Measurements from ENCODE around the gene DGAT2.

The DGAT2 gene

GRCh38 chr11:75840522-75840921, 71.9 kb downstream of the DGAT2 start:
- TF ChIP-seq, protein P1, sequence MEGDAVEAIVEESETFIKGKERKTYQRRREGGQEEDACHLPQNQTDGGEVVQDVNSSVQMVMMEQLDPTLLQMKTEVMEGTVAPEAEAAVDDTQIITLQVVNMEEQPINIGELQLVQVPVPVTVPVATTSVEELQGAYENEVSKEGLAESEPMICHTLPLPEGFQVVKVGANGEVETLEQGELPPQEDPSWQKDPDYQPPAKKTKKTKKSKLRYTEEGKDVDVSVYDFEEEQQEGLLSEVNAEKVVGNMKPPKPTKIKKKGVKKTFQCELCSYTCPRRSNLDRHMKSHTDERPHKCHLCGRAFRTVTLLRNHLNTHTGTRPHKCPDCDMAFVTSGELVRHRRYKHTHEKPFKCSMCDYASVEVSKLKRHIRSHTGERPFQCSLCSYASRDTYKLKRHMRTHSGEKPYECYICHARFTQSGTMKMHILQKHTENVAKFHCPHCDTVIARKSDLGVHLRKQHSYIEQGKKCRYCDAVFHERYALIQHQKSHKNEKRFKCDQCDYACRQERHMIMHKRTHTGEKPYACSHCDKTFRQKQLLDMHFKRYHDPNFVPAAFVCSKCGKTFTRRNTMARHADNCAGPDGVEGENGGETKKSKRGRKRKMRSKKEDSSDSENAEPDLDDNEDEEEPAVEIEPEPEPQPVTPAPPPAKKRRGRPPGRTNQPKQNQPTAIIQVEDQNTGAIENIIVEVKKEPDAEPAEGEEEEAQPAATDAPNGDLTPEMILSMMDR (conservative IDR thresholded peaks at IDR 0.05): no peak
- no peak overlapping the region for H3K27ac ChIP-seq

DNA sequence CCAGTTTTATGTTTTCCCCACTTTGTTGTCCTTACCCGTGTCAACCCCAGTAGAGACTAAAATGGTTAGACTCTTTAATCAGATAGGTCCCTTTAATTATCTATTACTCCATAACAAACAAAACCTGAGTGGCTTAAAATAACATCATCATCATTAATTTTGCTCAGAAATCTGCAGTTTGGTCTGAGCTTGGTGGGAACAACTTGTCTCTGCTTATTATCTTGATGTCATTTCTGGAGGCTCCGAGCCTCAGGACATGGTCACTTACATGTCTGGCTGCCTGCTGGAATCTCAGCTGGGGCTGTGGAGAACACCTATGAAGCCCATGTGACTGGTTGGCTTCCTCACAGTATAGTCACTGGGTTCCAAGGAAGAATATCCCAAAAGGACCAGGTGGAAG, 73.2 kb downstream of the DGAT2 start:
- TF ChIP-seq, protein P1 (conservative IDR thresholded peaks at IDR 0.05): no peak
- TF ChIP-seq ZFX (IDR thresholded peaks at IDR 0.05): no peak
- H3K27ac ChIP-seq: no peak overlapping the region

GRCh38 chr11:75845324-75845723, 76.7 kb downstream of the DGAT2 start:
- TF ChIP-seq, protein P1 (conservative IDR thresholded peaks at IDR 0.05): no peak
- no peak for TF ChIP-seq ZFX (IDR thresholded peaks at IDR 0.05)
- H3K27ac ChIP-seq: no peak overlapping the region

DNA sequence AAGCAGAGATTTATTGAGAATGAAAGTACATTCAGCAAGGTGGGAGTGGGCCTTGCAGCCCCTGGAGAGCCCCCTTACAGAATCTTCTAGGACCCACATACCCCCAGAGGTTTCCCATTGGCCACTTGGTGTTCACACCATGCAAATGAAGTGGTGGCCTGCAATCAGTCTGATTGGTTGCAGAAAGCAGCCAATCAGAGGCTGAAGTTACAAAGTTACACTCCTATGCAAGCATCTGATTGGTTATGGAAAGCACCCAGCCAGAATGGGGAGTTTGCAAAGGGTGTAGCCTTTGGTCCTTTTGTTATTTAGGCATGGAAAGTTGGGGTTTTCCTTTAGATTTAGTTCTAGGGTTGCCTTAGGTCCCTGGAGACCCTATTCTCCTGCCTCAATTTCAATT, 81.3 kb downstream of the DGAT2 start:
- no peak for TF ChIP-seq ZFX (IDR thresholded peaks at IDR 0.05)
- TF ChIP-seq, protein P1 (conservative IDR thresholded peaks at IDR 0.05): no peak
- H3K27ac ChIP-seq: no peak overlapping the region

- H3K27ac ChIP-seq: no peak overlapping the region
- TF ChIP-seq ZFX (IDR thresholded peaks at IDR 0.05): no peak
- TF ChIP-seq, protein P1 (conservative IDR thresholded peaks at IDR 0.05): no peak
These were observed 82.2 kb downstream of the DGAT2 start for GRCh38 chr11:75850787-75851186.

Measured in C4-2B (cell line).